Adrenal gland (tissue), 12 donors: ENCODE results near the gene LMBRD1. TPM values are rescaled to one million over a fixed set of nuclear protein-coding genes. Genes with fewer than 3 reads are reported as not detected.

Experiments used
- DNase-seq, 7 donors: peaks; one replicate each; pipeline ENCODE4 v3.0.0-alpha.2; 2019 to 2020
- H3K27ac ChIP-seq, 5 donors: fragments of 200-600 bp; sonication (generic) in 4 of 5; 1 replicate in 3 of 5; 2 replicates in 2 of 5; pipeline versions ENCODE4 v1.5.1 to v1.8.0; 2016 to 2020; ENCODE audit warnings: mild to moderate bottlenecking in 1 of 5
- H3K27me3 ChIP-seq: fragments of 200-600 bp; 2 replicates; pipeline ENCODE4 v1.8.0; 2021
- H3K36me3 ChIP-seq, 2 donors: fragments of 200-600 bp; replicated peaks in 1 of 2; 1 replicate in 1 of 2; 2 replicates in 1 of 2; pipeline versions ENCODE4 v1.5.1 to v1.8.0; 2018 to 2022
- H3K4me1 ChIP-seq, 2 donors: fragments of 200-600 bp; replicated peaks in 1 of 2; 1 replicate in 1 of 2; 2 replicates in 1 of 2; pipeline versions ENCODE4 v1.5.1 to v1.8.0; 2018 to 2021
- H3K4me3 ChIP-seq, 4 donors: fragments of 200-600 bp; sonication (generic) in 3 of 4; one replicate each; pipeline ENCODE4 v1.5.1; 2016 to 2018
- H3K9me3 ChIP-seq, 3 donors: fragments of 200-600 bp; sonication (generic) in 1 of 3; replicated peaks in 1 of 3; 1 replicate in 2 of 3; 2 replicates in 1 of 3; pipeline versions ENCODE4 v1.5.1 to v1.8.0; 2016 to 2021
- POLR2A ChIP-seq, 2 donors: fragments of 450-650 bp; IDR thresholded peaks; one replicate each; pipeline ENCODE4 v1.6.1; 2017; ENCODE audit warnings: antibody characterized with exemption in 2 of 2, mild to moderate bottlenecking in 2 of 2, moderate library complexity in 1 of 2
- WGBS, 4 donors: extraction: QIAGEN DNeasy Blood & Tissue Kit in 2 of 4; methylation state at CpG; one replicate each; pipeline versions ENCODE4 v1.1.5 to v1.1.7; 2013 to 2017; 5-methylcytosine and 5-hydroxymethylcytosine counted together
- intact Hi-C, 2 donors: fragments of 100-400 bp; cut with DNase I; formaldehyde crosslinking; loops; one replicate each; pipeline versions ENCODE4 v1.14.1 to v1.15.0; 2022 to 2023
- polyA plus RNA-seq, 3 donors: library from polyadenylated mRNA; stranded (reverse); fragments of 200-250 nt in 2 of 3; fragments of 350-450 nt in 1 of 3; fragmentation: Illumina TruSeq in 1 of 3; extraction: RNeasy Lipid Tissue Mini Kit (QIAGEN cat#74804) in 1 of 3; gene quantifications; one replicate each; pipeline ENCODE4 v1.2.3, GENCODE V29; 2013 to 2014
- total RNA-seq, 9 donors: library from RNA; depleted of rRNA in 4 of 9; stranded (reverse); fragments of >200 nt in 4 of 9; fragments of 120-200 nt in 1 of 9; fragmentation: NEBNext Ultra II Directional in 1 of 9; extraction: Animal tissue kit (Norgen Biotek cat#: 25700) in 1 of 9; gene quantifications; one replicate each; pipeline versions ENCODE4 v1.1.0 to v1.2.4, GENCODE V29; 2013 to 2023
- TF ChIP-seq, protein P1 (sequence below), 6 experiments: fragments of 450-650 bp in 4 of 6; fragments of 200-600 bp in 2 of 6; sonication (generic) in 1 of 6; IDR thresholded peaks; 1 replicate in 5 of 6; 2 replicates in 1 of 6; pipeline versions ENCODE4 v1.5.1 to v1.8.0; 2016 to 2021; ENCODE audit warnings: antibody characterized with exemption in 6 of 6, mild to moderate bottlenecking in 2 of 6, moderate library complexity in 1 of 6
- donor health status: healthy with polysubstance abuse.
- donor health status: Bipolar disorder and iron deficiency.
- donor health status: DM: yes; HTN: yes; CAD: no.
- donor health status: DM: no; HTN: no; CAD: no.
- donor health status: DM: no; HTN: no; CAD: no.
- donor health status: DM: yes; HTN: yes; CAD: no.

The LMBRD1 gene
- total and polyA plus RNA-seq, 12 donors = 22.1 to 141 (median 103) TPM

DNA sequence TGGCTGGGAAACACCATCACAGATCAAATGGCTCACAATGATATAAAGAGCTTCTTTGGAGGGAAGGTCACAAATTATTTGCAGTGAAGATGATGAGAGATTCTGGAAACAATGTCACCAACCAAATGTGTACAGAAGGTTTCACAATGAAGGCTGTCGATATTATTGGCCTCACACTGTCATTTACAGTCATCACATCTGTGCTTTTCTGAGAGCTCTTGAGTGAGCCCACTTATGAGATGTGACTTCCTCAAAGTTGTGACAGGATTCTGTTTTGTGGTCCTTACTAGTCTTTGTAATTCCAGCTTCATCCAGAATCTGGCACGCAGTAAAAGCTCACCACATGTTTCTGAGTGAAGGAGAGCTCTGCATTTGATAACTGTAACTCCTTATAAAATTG, 133.6 kb downstream of the LMBRD1 start:
- DNase-seq = no peak
- H3K9me3 ChIP-seq = no peaks in the 10 kb centered on the region
- H3K27me3 ChIP-seq = no peaks in the 10 kb centered on the region
- H3K36me3 ChIP-seq = no peaks in the 10 kb centered on the region
- no peak for TF ChIP-seq POLR2A (IDR thresholded peaks at IDR 0.05)
- TF ChIP-seq, protein P1, sequence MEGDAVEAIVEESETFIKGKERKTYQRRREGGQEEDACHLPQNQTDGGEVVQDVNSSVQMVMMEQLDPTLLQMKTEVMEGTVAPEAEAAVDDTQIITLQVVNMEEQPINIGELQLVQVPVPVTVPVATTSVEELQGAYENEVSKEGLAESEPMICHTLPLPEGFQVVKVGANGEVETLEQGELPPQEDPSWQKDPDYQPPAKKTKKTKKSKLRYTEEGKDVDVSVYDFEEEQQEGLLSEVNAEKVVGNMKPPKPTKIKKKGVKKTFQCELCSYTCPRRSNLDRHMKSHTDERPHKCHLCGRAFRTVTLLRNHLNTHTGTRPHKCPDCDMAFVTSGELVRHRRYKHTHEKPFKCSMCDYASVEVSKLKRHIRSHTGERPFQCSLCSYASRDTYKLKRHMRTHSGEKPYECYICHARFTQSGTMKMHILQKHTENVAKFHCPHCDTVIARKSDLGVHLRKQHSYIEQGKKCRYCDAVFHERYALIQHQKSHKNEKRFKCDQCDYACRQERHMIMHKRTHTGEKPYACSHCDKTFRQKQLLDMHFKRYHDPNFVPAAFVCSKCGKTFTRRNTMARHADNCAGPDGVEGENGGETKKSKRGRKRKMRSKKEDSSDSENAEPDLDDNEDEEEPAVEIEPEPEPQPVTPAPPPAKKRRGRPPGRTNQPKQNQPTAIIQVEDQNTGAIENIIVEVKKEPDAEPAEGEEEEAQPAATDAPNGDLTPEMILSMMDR (IDR thresholded peaks at IDR 0.05) = no peak
- H3K4me1 ChIP-seq = no peaks in the 10 kb centered on the region
- H3K4me3 ChIP-seq = no peak overlapping the region
- H3K27ac ChIP-seq = no peak overlapping the region
- intact Hi-C loops = no loop called here
- whole genome bisulfite sequencing, 4 donors = 88 to 96% (median 90%) methylated on average over 2 of the region's 2 CpGs

DNA sequence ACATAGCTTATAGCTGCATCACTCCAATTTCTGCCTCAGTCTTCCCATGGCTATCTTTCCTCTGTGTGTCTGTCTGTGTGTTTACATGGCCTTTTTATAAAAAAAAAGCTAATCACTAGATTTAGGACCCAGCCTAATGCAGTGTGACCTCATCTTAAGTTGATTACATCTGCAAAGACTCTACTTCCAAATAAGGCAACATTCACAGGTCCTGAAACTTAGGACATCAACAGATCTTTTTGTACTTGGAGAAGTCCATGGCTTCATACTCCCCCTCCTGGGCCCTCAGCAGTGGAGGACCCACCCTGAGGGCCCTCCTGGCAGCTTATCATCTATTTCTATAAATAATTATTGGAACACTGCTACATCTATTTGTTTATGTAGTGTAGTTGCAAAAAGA, 146.1 kb downstream of the LMBRD1 start:
- no peak for DNase-seq
- intact Hi-C loops = no loop called here
- Histone ChIP-seq H3K4me1 (no peaks in the 10 kb centered on the region), H3K27me3 (no peaks in the 10 kb centered on the region), H3K4me3 (no peak overlapping the region), H3K9me3 (no peaks in the 10 kb centered on the region), H3K27ac (no peak overlapping the region), H3K36me3 (no peaks in the 10 kb centered on the region)
- TF ChIP-seq, protein P1 (IDR thresholded peaks at IDR 0.05) = no peak
- no peak for TF ChIP-seq POLR2A (IDR thresholded peaks at IDR 0.05)

DNA sequence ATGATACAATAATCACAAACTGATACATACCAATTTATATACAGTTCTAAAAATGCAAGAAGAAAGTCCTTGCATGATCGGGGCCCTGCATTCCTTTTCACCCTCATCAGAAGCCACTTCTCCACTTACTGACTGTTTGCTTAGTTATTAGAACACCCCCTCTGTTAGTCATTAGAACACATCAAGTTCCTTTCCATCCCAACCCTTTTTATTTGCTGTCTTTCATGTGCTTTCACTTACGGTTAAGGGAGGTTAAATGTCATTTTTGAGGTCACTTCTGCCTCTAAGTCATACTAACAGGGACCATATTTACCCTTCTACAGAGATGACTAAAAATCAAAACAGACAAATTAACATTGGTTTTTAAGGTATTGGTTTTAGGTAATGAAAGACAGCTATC, 149.1 kb downstream of the LMBRD1 start:
- DNase-seq = no peak
- TF ChIP-seq POLR2A (IDR thresholded peaks at IDR 0.05) = no peak
- TF ChIP-seq, protein P1 (IDR thresholded peaks at IDR 0.05) = no peak
- intact Hi-C loops = no loop called here
- no peaks in the 10 kb centered on the region for H3K27me3 ChIP-seq
- no peaks in the 10 kb centered on the region for H3K4me1 ChIP-seq
- no peak overlapping the region for H3K27ac ChIP-seq
- WGBS, 4 donors = 70 to 81% (median 75%) methylated on average over 2 of the region's 2 CpGs
- H3K4me3 ChIP-seq = no peak overlapping the region
- no peaks in the 10 kb centered on the region for H3K36me3 ChIP-seq
- H3K9me3 ChIP-seq = no peaks in the 10 kb centered on the region

DNA sequence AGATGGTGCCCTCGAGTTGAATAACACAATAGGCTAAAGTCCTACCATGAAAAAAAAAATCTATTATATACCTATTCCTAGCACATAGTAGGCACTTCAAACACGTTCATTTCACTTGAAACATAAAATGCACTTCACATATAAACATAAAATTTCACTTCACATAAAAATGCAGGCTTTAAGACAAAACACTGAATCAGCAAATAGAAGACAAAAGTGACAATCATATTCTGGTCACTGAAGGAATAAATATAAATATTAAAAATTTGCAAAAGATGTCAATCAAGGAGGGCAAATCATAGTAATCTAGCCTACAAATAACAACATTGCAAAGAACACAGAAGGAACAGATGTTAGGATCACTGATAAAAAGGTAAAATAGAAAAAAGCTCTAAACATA, 153.1 kb downstream of the LMBRD1 start:
- TF ChIP-seq, protein P1 (IDR thresholded peaks at IDR 0.05) = no peak
- no peak for TF ChIP-seq POLR2A (IDR thresholded peaks at IDR 0.05)
- 57 to 79% (median 64%) methylated on average over 2 of the region's 2 CpGs for WGBS, 4 donors
- Histone ChIP-seq H3K9me3 (no peaks in the 10 kb centered on the region), H3K27me3 (no peaks in the 10 kb centered on the region), H3K4me1 (no peaks in the 10 kb centered on the region), H3K36me3 (no peaks in the 10 kb centered on the region), H3K4me3 (no peak overlapping the region), H3K27ac (no peak overlapping the region)
- intact Hi-C loops = no loop called here
- DNase-seq = no peak
